ENCODE measurements around the gene SLC24A1. TPM values are rescaled to one million over a fixed set of nuclear protein-coding genes. Genes with fewer than 3 reads are reported as not detected.

The SLC24A1 gene
- total RNA-seq, 1 experiment from 2014 or later = 4.9 TPM

DNA sequence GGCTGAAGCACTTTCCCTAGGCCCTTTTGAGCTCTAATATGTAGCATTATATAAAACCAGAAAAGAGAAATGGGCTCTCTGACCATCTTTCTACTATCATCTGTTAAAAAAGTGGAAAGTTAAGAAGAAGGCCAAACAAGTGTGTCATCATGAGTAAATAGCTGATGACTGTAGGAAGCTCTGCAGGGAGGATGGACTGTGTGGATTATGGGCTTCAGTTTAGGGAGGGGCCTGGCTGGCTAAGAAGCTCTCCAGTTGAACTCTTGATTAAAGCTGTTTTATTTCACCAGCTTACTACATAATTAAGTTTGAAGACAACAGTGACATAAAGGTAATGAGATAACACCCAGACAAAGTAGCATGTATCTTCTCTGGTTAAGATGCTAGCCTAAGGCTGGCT is 41.5 kb upstream of the SLC24A1 start:
- ChIA-PET CTCF (no interaction called here), POLR2A (ENCODE audit: low non-redundant PET) (no interaction called here)
- Histone ChIP-seq H3K27ac (ENCODE audit: low read depth, low read length, poor library complexity, severe bottlenecking) (no peak overlapping the region), H3K4me3 (ENCODE audit: low read depth, low read length, poor library complexity, severe bottlenecking) (no peak overlapping the region), H3K27me3 (replicated peaks; ENCODE audit: insufficient read depth, low read depth, low read length, poor library complexity) (no peaks in the 10 kb centered on the region), H3K36me3 (ENCODE audit: insufficient read depth, low read length, poor library complexity, severe bottlenecking) (peaks cover 55% of the 10 kb centered on the region), H3K9me3 (ENCODE audit: low read depth, low read length, poor library complexity, severe bottlenecking) (no peaks in the 10 kb centered on the region), H3K4me1 (ENCODE audit: insufficient read depth, low read length, poor library complexity, severe bottlenecking) (peaks cover 16% of the 10 kb centered on the region)
- no TSS peak for BruUV-seq (replicated peaks)
- intact Hi-C loops (cut with micrococcal nuclease; ENCODE audit: unreplicated experiment) = no loop called here
- DNase-seq (ENCODE audit: low spot score) = peak; percentile 48
- TF ChIP-seq EZH2 (IDR thresholded peaks at IDR 0.05; ENCODE audit: borderline replicate concordance, low read depth, low read length, poor library complexity, severe bottlenecking) = no peak
- TF ChIP-seq, protein P1, sequence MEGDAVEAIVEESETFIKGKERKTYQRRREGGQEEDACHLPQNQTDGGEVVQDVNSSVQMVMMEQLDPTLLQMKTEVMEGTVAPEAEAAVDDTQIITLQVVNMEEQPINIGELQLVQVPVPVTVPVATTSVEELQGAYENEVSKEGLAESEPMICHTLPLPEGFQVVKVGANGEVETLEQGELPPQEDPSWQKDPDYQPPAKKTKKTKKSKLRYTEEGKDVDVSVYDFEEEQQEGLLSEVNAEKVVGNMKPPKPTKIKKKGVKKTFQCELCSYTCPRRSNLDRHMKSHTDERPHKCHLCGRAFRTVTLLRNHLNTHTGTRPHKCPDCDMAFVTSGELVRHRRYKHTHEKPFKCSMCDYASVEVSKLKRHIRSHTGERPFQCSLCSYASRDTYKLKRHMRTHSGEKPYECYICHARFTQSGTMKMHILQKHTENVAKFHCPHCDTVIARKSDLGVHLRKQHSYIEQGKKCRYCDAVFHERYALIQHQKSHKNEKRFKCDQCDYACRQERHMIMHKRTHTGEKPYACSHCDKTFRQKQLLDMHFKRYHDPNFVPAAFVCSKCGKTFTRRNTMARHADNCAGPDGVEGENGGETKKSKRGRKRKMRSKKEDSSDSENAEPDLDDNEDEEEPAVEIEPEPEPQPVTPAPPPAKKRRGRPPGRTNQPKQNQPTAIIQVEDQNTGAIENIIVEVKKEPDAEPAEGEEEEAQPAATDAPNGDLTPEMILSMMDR (conservative IDR thresholded peaks at IDR 0.05; ENCODE audit: low read depth, low read length) = no peak

DNA sequence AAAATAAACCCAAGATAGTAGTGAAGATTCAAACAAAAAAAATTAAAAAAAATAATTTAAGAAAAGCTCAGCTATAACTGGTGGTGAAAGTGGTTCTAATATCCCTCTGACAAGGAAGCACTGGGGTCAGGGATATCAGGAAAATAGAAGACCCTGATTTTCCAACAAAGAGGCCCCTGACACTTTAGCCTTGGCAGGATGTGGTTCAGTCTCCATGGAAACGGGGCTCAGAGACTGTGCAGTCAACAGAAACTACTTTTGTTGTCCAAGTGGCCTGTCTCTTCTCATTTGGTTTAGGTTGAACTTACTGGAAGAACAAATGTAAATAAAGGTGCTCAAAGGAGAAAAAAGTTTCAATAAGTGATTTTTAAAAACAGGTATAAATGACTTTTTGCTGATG is 38.0 kb upstream of the SLC24A1 start:
- intact Hi-C loops (cut with micrococcal nuclease; ENCODE audit: unreplicated experiment) = no loop called here
- Histone ChIP-seq H3K36me3 (ENCODE audit: insufficient read depth, low read length, poor library complexity, severe bottlenecking) (peaks cover 30% of the 10 kb centered on the region), H3K27ac (ENCODE audit: low read depth, low read length, poor library complexity, severe bottlenecking) (no peak overlapping the region), H3K4me1 (ENCODE audit: insufficient read depth, low read length, poor library complexity, severe bottlenecking) (peaks cover 8% of the 10 kb centered on the region), H3K4me3 (ENCODE audit: low read depth, low read length, poor library complexity, severe bottlenecking) (no peak overlapping the region), H3K27me3 (replicated peaks; ENCODE audit: insufficient read depth, low read depth, low read length, poor library complexity) (no peaks in the 10 kb centered on the region), H3K9me3 (ENCODE audit: low read depth, low read length, poor library complexity, severe bottlenecking) (no peaks in the 10 kb centered on the region)
- BruUV-seq (replicated peaks) = no TSS peak
- ChIA-PET CTCF (no interaction called here), POLR2A (ENCODE audit: low non-redundant PET) (no interaction called here)
- DNase-seq (ENCODE audit: low spot score) = no peak
- TF ChIP-seq EZH2 (IDR thresholded peaks at IDR 0.05; ENCODE audit: borderline replicate concordance, low read depth, low read length, poor library complexity, severe bottlenecking) = no peak
- TF ChIP-seq, protein P1 (conservative IDR thresholded peaks at IDR 0.05; ENCODE audit: low read depth, low read length) = no peak

DNA sequence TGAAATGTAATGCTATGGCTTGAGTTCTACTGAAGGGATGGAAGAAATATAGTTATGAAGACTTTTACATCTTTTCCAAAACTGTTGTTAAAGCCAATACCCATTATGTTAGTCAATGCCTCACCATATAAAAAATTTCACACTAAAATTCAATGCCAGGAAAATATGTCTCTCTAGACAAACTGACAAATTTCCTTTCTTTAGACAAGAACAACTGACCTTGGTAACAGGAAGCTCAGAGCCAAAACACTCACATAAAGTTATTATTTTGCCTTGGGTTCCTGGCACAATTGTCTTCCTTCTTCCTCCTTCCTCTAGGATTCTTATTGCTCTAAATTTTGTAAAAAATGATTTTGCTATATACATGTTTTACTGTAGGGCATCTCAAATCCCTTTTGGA is 37.5 kb upstream of the SLC24A1 start:
- Histone ChIP-seq H3K9me3 (ENCODE audit: low read depth, low read length, poor library complexity, severe bottlenecking) (no peaks in the 10 kb centered on the region), H3K27ac (ENCODE audit: low read depth, low read length, poor library complexity, severe bottlenecking) (no peak overlapping the region), H3K4me3 (ENCODE audit: low read depth, low read length, poor library complexity, severe bottlenecking) (no peak overlapping the region), H3K4me1 (ENCODE audit: insufficient read depth, low read length, poor library complexity, severe bottlenecking) (peaks cover 2% of the 10 kb centered on the region), H3K27me3 (replicated peaks; ENCODE audit: insufficient read depth, low read depth, low read length, poor library complexity) (no peaks in the 10 kb centered on the region), H3K36me3 (ENCODE audit: insufficient read depth, low read length, poor library complexity, severe bottlenecking) (peaks cover 30% of the 10 kb centered on the region)
- POLR2A ChIA-PET (ENCODE audit: low non-redundant PET) = no interaction called here
- BruUV-seq (replicated peaks) = no TSS peak
- intact Hi-C loops (cut with micrococcal nuclease; ENCODE audit: unreplicated experiment) = no loop called here
- DNase-seq (ENCODE audit: low spot score) = no peak
- TF ChIP-seq, protein P1 (conservative IDR thresholded peaks at IDR 0.05; ENCODE audit: low read depth, low read length) = no peak
- no peak for TF ChIP-seq EZH2 (IDR thresholded peaks at IDR 0.05; ENCODE audit: borderline replicate concordance, low read depth, low read length, poor library complexity, severe bottlenecking)
- CTCF ChIA-PET = no interaction called here

Measured in A673 (cell line).